GM19452 (cell line): ENCODE results near the gene R3HDM2.
"Not testable (repeated sequence)": the region's sequence is repeated elsewhere in the genome, so short reads cannot be mapped to it uniquely, and the experiment has no call there.

ENCODE experiments used
- ATAC-seq: cut with Tn5 transposase; IDR thresholded peaks from one replicate; pipeline ENCODE4 v1.9.1; 2021; ENCODE audit not compliant: unreplicated experiment

Gene R3HDM2

DNA sequence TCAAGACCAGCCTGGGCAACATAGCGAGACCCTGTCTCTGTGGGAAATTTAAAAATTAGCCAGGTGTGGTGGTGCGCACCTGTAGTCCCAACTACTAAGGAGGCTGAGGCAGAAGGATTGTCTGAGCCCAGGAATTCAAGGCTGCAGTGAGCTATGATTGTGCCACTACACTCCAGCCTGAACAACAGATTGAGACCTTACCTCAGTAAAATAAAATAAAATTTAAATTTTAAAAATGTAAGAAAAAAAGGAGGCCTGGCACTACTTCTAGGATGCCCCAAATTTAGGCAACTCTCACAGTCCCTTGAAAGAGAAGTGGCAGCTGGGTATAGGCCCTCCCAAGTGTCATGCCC, 23.3 kb upstream of the R3HDM2 start:
- ATAC-seq: no peak

DNA sequence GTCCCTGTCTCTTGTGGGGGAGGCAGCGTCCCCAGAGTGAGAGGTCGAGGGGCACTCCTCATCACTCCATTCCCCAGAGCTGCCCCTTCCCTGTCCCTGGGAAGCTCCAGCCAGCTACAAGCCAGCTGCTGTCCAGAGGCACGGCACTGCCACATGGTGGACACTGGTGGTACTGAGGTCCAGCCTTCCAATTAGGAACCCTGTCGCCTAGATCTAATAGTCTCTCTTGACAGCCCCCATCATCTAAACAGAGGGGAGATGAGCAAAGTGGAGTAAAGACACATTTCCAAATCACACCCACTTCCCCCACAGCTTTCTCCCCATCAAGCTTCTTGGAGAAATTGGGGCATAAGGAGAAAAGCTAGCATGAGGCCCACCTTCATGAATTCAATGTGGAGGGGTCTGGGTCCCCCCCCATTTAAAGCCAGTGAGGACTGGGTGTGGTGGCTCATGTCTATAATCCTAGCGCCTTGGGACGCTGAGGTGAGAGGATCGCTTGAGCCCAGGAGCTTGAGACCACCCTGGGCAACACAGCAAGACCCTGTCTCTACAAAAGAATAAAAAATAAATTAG, 22.2 kb upstream of the R3HDM2 start:
- ATAC-seq: no peak

DNA sequence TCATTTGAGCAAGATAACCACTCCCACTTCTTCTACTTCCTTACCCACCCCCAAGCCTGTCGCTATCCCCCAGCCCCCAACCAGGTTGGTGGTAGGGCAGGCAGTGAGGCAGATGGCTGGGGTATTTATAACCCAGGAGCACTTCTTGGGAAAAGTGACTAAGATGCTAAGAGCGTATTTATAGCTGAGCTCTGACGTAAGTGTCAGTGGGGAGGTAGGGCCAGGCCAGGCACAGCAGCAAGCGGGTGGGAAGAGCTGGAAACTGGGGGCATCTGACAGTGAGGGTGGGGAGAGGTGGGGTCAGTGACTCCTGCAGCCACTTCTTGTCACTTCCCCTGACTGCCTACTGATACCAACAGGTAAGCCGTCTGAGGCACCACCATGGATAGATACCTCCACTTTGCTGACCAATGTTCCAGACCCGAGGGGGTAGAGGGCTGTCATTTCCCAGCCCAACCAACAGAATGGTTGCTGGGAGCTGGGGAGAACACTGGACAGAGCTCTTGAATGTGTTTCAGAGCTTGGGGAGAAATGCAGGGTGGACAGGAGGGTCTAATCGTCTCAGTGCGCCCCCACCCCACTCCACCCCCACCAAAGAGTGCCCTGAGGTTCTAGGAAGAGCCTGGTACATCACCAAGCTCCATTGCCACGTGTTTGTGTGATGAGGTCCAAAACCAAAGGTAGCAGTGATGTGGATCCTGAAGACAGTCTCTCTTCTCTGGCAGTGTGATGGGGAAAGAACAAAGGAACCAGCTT, 21.5 kb upstream of the R3HDM2 start:
- ATAC-seq: no peak

DNA sequence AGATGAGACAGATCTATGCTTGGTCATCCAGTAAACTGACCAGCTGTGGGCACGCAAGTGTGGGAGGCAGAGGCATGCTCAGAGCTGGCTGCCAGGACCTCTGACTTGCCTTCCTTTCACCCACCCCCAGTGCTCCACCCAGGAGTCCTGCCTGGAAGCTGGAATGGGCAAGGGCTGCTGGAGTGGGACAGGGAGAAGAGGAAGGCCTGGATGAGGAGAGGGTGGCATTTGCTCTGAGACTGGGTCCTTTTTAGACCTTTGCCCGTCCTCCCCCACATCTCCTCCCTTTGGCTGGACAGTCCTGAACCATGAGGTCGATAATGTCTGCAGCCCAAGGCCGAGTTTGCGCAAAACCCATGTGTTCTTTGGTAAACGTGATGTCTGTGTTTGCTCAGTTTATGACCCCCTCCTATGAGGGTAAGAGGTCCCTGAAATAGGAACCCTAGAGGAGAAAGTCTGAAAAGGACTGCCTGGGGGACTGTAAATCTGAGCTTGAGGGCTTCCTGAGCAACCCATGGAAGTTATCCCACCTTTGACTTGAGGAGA, 20.5 kb upstream of the R3HDM2 start:
- no peak for ATAC-seq

DNA sequence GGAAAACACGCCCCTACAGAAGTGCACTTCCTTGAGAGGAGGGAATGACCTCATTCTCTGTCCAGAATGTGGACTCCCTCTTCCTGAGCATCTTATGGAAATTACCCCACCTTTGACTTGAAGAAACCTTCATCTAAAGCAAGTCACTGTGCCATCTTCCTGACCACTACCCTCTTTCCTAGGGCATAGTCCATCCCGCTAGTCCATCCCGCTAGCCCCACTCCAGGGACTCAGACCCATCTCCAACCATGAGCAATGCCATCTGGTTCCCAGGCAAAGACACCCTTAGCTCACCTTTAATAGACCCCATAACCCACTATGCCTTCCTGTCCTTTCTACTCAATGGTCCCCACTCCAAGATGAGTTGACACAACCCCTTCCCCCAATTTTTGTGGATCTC, 19.2 kb upstream of the R3HDM2 start:
- ATAC-seq: no peak

DNA sequence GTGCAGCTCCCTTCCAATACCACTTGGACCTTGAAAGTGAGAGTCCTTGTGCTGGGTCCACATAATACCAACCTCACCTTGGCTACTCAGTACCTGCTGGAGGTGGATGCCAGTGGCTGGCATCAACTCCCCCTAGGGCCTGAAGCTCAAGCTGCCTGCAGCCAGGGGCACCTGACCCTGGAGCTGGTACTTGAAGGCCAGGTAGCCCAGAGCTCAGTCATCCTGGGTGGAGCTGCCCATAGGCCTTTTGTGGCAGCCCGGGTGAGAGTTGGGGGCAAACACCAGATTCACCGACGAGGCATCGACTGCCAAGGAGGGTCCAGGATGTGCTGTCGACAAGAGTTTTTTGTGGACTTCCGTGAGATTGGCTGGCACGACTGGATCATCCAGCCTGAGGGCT, 18.5 kb upstream of the R3HDM2 start:
- ATAC-seq: no peak

DNA sequence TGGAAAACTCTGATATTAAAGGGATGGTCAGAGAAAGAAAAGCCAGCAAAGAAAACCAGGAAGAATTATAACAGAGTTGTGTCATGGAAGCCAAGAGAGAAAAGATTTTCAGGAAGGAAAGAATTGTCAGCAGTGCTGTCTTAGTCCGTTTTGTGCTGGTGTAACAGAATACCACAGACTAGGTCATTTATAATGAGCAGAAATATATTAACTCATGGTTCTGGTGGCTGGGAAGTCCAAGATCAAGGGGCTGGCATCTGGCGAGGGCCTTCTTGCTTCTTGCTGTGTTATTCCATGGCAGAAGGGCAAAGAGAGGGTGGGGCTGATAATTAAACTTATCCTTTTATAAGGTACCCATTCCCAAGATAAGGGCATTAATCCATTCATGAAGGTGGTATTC, 17.8 kb upstream of the R3HDM2 start:
- ATAC-seq: no peak

DNA sequence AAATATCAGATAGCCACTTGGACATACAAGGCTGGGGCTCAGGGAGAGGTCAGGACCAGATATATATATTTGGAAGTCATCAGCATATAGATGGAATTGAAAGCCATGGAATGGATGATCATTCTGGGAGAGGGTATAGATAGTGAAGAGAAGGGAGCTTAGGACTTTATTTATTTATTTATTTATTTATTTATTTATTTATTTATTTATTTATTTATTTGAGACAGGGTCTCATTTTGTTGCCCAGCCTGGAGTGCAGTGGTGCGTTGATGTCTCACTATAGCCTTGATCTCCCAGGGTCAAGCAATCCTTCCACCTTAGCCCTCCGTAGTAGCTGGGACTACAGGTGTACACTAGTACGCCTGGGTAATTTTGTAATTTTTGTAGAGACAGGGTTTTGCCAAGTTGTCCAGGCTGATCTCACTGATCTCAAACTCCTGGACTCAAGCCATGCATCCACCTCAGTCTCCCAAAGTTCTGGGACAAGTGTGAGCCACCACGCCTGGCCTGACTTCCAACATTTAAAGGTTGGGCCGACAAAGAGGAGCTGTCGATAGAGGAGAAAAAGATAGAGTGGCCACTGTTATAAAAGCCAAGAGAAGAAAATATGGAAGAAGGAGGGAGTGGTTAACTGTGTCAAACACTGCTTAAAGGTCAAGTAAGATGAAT, 15.6 kb upstream of the R3HDM2 start:
- ATAC-seq: no peak

DNA sequence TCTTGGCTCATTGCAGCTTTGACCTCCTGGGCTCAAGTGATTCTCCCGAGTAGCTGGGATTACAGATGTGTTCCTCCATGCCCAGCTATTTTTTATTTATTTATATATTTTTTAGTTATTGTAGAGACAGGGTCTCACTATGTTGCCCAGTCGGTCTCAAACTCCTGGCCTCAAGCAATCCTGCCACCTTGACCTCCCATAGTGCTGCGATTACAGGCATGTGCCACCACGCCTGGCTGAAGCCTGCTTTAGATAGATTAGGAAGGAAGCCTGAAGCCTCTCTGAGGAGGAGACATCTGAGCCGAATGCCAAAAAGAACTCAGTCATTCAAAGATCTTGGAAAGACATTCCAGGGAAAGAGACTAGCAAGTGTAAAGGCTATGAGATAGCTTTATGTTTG, 13.9 kb upstream of the R3HDM2 start:
- no peak for ATAC-seq

DNA sequence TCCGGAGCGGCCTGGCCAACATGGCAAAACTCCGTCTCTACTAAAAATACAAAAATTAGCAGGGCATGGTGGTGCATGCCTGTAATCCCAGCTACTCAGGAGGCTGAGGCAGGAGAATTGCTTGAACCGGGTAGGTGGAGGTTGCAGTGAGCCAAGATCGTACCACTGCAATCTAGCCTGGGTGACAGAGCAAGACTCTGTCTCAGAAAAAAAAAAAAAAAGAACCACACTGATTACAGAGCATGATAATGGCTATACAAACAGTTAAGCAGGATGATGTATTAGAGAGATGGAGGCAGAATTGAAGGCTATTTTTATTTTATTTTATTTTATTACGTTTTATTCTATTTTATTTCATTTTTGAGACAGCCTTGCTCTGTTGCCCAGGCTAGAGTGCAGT, 13.5 kb upstream of the R3HDM2 start:
- not testable (repeated sequence) for ATAC-seq

DNA sequence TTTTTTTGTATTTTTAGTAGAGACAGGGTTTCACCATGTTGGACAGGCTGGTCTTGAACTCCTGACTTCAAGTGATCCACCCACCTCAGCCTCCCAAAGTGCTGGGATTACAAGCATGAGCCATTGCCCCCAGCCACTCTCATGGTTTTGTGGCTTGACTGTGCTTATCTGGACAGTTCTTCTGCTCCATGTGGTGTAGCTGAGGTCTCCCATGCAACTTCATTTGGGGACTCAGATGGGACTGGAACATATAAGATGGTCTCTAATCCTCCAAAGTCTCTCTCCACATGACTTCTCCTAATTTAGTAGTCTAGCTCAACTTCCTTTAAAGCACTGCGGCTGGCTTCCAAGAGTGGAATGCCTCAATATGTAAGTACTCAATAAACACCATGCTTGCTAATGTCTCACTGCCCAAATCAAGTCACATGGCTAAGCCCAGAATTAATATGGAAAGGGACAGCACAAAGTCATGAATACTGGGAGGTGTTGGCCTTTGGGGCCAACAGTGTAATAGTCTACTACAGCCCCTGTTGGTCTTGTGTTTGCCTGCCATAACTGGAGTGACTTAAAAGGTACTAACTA, 11.1 kb upstream of the R3HDM2 start:
- no peak for ATAC-seq

DNA sequence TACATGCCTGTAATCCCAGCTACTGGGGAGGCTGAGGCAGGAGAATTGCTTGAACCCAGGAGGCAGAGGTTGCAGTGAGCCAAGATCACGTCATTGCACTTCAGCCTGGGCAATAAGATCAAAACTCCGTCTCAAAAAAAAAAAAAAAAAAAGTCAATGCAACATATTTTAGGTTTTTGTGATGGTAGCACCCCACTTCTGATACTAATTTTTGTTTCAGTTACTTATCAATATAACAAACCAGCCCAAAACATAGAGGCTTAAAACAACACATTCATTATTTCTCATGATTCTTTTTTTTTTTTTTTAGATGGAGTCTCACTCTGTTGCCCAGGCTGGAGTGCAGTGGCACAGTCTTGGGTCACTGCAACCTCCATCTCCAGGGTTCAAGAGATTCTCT, 10.6 kb upstream of the R3HDM2 start:
- not testable (repeated sequence) for ATAC-seq

DNA sequence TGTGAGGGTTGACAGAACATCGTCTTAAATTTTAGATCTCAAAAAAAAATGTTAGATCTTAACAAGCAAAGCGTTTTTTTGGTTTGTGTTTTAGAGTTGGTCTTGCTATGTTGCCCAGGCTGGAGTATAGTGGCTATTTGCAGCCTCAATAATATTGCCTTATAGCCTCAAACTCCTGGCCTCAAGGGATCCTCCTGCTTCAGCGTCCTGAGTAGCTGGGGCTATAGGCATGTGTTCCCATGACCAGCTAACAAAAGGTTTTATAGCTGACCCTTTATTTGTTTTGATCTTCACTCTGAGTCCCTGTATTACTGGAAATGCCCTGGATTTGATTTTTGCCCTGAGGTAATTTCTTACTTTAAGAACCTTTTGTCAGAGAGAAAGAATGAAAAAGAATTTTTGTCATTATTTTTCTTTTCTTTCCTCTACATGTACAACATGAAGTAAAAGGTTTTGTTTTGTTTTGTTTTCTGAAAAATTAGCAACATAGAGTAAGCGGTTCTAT, 9.0 kb upstream of the R3HDM2 start:
- ATAC-seq: no peak

DNA sequence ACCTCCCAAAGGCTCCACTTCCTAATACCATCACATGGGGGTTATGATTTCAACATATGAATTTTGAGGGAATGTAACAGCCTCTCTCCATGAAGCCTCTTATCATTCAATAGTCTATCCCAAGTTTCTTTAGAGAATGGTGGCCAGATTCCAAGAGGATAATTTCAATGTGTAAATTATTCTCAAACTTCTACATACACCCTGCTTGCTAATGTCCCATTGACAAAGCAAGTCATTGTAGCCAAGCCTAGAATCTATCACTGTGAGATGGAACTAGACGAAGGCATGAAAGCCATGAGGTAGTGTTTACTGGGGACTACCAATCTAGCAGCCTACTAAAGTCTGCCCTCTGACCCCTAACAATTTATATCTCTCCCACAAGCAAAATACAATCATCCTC, 7.6 kb upstream of the R3HDM2 start:
- ATAC-seq: no peak

DNA sequence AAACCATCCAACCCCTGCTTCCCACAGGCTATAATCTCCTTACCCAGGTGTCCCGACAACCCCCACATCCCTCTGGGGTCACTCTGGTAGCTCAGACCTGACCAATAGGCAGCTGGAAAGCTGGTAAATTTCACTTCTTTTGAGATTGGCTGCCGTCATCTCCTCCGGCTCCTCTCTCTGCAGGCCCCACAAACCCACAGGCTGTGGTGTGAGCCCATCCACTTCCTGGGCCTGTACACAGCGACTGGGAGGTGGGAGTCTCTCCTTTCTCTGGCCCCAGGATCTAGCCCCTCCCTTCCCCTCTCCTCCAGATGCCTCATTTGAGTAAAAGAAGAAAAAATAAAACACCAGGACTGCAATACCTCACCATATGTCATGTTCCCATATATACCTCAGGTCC, 4.5 kb upstream of the R3HDM2 start:
- no peak for ATAC-seq

DNA sequence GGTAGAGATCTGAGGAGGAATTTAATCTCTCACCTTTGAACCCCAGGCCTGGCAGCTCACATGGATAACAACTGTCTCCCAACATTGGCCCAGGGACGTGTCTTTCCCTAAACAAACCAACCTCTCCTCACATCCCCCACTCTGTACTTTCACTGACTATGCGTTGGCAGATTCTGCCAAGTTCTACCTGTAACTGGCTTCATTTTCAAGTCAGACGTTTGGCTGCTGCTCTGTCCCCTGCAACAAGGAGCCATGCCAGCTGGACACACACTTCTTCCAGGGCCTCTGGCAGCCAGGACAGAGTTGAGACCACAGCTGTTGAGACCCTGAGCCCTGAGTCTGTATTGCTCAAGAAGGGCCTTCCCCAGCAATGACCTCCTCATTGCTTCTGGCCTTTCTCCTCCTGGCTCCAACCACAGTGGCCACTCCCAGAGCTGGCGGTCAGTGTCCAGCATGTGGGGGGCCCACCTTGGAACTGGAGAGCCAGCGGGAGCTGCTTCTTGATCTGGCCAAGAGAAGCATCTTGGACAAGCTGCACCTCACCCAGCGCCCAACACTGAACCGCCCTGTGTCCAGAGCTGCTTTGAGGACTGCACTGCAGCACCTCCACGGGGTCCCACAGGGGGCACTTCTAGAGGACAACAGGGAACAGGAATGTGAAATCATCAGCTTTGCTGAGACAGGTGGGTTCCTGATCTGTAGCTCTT, 3.8 kb upstream of the R3HDM2 start, which contains the start of gene INHBC:
Gene INHBC (plus strand): TSS at position 268 of the 707 bp plus-strand sequence. CDS start 103 bp downstream, at position 371.
- ATAC-seq: no peak

DNA sequence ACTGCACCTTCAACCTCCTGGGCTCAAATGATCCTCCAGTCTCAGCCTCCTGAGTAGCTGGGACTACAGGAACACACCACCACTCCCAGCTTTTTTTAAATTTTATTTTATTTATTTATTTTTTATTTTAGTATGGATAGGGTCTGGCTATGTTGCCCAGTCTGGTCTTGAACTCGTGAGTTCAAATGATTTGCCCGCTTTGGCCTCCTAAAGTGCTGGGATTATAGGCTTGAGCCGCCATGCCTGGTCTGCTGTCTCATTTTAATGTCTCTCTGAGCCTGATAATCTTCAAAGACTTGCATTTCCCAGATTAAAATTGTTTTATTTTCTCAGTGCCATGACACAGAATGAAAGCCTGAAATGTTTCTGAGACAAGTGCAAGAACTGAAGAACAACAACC, 2.5 kb upstream of the R3HDM2 start:
- no peak for ATAC-seq

DNA sequence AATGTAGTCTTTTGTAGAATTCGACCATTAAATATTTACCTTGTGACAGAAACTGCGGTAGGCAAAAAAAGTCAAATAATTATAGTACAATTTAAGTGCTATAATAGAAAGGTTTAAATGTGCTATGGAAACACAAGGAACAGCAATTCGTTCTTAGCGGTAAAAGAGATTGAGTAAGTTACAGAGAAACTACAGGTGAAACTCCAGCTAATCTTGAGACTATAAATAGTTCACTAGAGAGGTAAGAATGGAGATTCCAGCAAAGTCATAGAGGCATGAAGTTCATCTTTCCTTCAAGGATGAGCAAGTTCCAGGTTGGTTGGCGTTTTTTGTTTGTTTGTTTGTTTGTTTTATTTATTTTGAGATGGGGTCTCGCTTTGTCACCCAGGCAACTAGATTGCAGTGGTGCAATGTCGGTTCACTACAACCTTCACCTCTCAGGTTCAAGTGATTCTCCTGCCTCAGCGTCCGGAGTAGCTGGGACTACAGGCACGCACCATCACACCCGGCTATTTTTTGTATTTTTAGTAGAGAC, 878 bp upstream of the R3HDM2 start:
- no peak for ATAC-seq

DNA sequence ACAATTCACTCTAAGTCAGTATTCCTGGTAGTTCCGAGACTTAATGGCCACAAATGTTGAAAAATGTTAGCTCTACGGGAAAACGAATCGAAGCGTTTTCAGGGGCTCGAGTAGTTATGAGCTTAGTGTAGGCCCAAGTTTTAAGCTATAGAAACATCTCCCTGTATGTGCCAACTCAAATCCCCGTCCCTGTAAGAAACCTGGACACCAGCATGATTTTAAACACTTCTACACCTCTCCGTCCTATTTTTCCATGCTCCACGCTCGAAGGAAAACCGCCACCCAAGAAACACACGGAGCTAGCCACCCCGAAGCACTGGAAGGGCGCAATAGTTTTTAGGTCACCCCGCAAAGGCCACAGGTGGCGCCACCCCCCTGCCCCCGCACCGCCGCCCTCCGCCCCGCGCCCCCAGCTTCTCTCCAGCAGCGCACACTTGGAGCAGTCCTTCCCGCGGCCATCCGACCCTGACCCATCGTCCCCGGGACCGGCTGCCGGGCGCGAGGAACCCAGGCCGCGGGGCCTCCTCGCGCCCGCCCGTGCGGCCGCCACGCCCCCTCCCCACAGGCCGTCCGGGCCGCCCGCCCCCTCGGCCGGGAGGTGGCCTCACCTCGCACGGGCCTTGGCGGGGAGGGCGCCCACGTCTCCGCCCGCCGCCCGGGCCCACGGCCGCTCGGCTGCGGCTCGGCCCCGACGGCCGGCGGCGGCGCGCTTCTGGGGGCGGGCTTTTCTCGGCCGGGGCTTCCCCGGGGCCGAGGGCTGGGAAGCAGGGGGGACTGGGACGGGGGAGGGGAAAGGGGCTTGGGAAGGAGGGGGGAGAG, 522 bp downstream of the R3HDM2 start:
- ATAC-seq: peak; percentile 47
